ENCODE measurements around the gene ZNF101. TPM values are rescaled to one million over a fixed set of nuclear protein-coding genes. Genes with fewer than 3 reads are reported as not detected.

The ZNF101 gene
- total RNA-seq, 1 experiment from 2014 or later: 51.4 TPM

DNA sequence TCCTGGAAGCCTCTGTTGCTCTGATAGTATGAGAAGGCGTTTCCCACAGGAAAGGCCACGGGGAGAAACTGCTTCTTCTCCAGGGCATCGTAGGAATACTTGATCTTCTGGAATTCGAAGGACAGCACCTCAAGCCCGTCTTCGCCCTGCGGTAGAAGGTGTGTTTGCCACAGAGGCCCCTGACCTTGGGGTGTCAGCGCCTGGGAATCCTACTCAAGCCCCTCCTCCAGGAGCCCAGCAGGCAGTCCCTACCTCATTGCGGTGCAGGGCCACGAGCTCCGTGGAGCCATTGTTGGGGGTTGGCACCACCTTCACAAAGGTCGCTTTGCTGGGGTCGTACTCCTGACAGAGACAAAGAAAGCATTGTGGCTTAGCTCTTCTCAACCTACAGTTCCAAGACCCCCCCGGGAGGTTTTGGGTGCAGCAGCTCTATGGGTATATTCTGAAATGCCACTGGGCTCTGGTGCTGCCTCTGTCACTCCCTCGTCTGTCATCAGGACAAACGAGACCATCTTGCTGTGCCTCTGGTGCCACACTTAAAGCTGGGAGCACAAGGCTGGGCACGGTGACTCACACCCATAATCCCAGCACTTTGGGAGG lies 8.9 kb upstream of the ZNF101 start:
- Mint-ChIP-seq H3K27me3 (ENCODE audit: low read depth) (no peaks in the 10 kb centered on the region), H3K4me3 (no peak overlapping the region), H3K4me1 (peaks cover 17% of the 10 kb centered on the region), H3K36me3 (peaks cover 51% of the 10 kb centered on the region), H3K27ac (no peak overlapping the region), H3K9me3 (no peaks in the 10 kb centered on the region)
- ChIA-PET CTCF (interaction anchor here (1.9 kb wide), 1 partner anchor 16 kb away, joined by 5 read pairs; the partner anchor contains the start of gene GMIP), POLR2A (no interaction called here)
- ATAC-seq: no peak
- DNase-seq (ENCODE audit: low spot score): no peak
- TF ChIP-seq, protein P1, sequence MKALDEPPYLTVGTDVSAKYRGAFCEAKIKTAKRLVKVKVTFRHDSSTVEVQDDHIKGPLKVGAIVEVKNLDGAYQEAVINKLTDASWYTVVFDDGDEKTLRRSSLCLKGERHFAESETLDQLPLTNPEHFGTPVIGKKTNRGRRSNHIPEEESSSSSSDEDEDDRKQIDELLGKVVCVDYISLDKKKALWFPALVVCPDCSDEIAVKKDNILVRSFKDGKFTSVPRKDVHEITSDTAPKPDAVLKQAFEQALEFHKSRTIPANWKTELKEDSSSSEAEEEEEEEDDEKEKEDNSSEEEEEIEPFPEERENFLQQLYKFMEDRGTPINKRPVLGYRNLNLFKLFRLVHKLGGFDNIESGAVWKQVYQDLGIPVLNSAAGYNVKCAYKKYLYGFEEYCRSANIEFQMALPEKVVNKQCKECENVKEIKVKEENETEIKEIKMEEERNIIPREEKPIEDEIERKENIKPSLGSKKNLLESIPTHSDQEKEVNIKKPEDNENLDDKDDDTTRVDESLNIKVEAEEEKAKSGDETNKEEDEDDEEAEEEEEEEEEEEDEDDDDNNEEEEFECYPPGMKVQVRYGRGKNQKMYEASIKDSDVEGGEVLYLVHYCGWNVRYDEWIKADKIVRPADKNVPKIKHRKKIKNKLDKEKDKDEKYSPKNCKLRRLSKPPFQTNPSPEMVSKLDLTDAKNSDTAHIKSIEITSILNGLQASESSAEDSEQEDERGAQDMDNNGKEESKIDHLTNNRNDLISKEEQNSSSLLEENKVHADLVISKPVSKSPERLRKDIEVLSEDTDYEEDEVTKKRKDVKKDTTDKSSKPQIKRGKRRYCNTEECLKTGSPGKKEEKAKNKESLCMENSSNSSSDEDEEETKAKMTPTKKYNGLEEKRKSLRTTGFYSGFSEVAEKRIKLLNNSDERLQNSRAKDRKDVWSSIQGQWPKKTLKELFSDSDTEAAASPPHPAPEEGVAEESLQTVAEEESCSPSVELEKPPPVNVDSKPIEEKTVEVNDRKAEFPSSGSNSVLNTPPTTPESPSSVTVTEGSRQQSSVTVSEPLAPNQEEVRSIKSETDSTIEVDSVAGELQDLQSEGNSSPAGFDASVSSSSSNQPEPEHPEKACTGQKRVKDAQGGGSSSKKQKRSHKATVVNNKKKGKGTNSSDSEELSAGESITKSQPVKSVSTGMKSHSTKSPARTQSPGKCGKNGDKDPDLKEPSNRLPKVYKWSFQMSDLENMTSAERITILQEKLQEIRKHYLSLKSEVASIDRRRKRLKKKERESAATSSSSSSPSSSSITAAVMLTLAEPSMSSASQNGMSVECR (CRISPR knock-in tag; IDR thresholded peaks at IDR 0.05; ENCODE audit: borderline replicate concordance): no peak
- TF ChIP-seq GABPB1 (CRISPR knock-in tag; IDR thresholded peaks at IDR 0.05) (no peak), ERG (CRISPR knock-in tag; IDR thresholded peaks at IDR 0.05) (no peak), ZMAT4 (CRISPR knock-in tag; IDR thresholded peaks at IDR 0.05) (no peak), ELF4 (CRISPR knock-in tag; IDR thresholded peaks at IDR 0.05; ENCODE audit: low read depth) (no peak), NFATC4 (CRISPR knock-in tag; IDR thresholded peaks at IDR 0.05) (no peak), CREB1 (CRISPR knock-in tag; IDR thresholded peaks at IDR 0.05) (no peak), IRF2 (CRISPR knock-in tag; IDR thresholded peaks at IDR 0.05; ENCODE audit: borderline replicate concordance, low read depth) (no peak)

- H3K36me3 Mint-ChIP-seq: peaks cover 36% of the 10 kb centered on the region
- POLR2A ChIA-PET: no interaction called here
- H3K27me3 Mint-ChIP-seq (ENCODE audit: low read depth): no peaks in the 10 kb centered on the region
- H3K4me1 Mint-ChIP-seq: peaks cover 17% of the 10 kb centered on the region
- DNase-seq (ENCODE audit: low spot score) (no peak), ATAC-seq (no peak)
- H3K9me3 Mint-ChIP-seq: no peaks in the 10 kb centered on the region
- H3K27ac Mint-ChIP-seq: peak overlapping the region; percentile 84
- CTCF ChIA-PET: interaction anchor here (0.8 to 1.9 kb wide), 4 partner anchors 17 to 129 kb away, joined by 3 to 6 read pairs (median 4); partner anchors contain the start of gene GMIP
- TF ChIP-seq NR1H2 (CRISPR knock-in tag; IDR thresholded peaks at IDR 0.05): no peak
- TF ChIP-seq FOXJ3 (CRISPR knock-in tag; IDR thresholded peaks at IDR 0.05; ENCODE audit: borderline replicate concordance): no peak
- TF ChIP-seq ZBTB21 (CRISPR knock-in tag; IDR thresholded peaks at IDR 0.05; ENCODE audit: borderline replicate concordance): no peak
- TF ChIP-seq MAX (CRISPR knock-in tag; IDR thresholded peaks at IDR 0.05): no peak
- peak overlapping the region; percentile 94 for H3K4me3 Mint-ChIP-seq
Measured at GRCh38 chr19:19661141-19661674, 7.4 kb upstream of the ZNF101 start.

DNA sequence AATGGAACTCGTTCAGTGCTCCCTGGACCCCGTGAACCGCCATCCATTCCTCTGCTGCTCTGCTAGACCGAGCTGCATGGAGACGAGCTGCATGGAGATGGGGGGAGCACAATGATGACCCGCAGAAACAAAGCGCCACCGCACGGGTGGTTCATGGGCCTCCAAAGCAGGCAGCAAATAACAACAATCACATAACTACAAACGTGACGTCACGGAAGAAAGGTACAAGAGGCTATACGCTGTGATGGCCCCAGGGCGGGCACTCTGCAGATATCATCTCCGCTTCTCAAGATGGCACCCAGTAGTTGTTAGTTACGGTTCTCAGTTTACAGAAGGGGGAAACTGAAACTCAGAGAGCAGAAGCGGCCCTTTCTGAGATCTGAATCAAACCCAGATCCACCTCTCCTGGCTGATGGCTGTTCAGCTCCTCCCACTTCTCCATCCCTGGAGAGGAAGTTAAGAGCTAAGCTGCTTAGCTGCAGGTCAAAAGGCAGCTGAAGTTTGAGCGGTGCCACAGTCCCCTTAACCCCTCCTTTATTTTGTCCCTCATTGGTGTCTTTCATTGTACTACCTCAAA lies 6.9 kb upstream of the ZNF101 start:
- Mint-ChIP-seq H3K9me3 (no peaks in the 10 kb centered on the region), H3K27ac (peak overlapping the region; percentile 87; the same call in 1 of the 2 replicates), H3K36me3 (peaks cover 30% of the 10 kb centered on the region), H3K27me3 (ENCODE audit: low read depth) (no peaks in the 10 kb centered on the region), H3K4me3 (peak overlapping the region; percentile 94), H3K4me1 (peaks cover 17% of the 10 kb centered on the region)
- DNase-seq (ENCODE audit: low spot score) (no peak), ATAC-seq (no peak)
- POLR2A ChIA-PET: interaction anchor here (0.6 kb wide), 1 partner anchor 199 kb away, joined by 3 read pairs; no protein-coding TSS in a partner anchor
- CTCF ChIA-PET: interaction anchor here (0.8 to 1.4 kb wide), 4 partner anchors 18 to 129 kb away, joined by 3 to 6 read pairs (median 4); partner anchors contain the start of gene GMIP
- TF ChIP-seq ESRRA (CRISPR knock-in tag; IDR thresholded peaks at IDR 0.05; ENCODE audit: borderline replicate concordance) (no peak), ZNF121 (CRISPR knock-in tag; IDR thresholded peaks at IDR 0.05) (no peak), EMX1 (CRISPR knock-in tag; IDR thresholded peaks at IDR 0.05) (no peak), NR2C2 (CRISPR knock-in tag; IDR thresholded peaks at IDR 0.05) (no peak), SOX15 (CRISPR knock-in tag; IDR thresholded peaks at IDR 0.05) (no peak), USF2 (CRISPR knock-in tag; IDR thresholded peaks at IDR 0.05) (no peak), MAX (CRISPR knock-in tag; IDR thresholded peaks at IDR 0.05) (no peak)
- TF ChIP-seq, protein P2, sequence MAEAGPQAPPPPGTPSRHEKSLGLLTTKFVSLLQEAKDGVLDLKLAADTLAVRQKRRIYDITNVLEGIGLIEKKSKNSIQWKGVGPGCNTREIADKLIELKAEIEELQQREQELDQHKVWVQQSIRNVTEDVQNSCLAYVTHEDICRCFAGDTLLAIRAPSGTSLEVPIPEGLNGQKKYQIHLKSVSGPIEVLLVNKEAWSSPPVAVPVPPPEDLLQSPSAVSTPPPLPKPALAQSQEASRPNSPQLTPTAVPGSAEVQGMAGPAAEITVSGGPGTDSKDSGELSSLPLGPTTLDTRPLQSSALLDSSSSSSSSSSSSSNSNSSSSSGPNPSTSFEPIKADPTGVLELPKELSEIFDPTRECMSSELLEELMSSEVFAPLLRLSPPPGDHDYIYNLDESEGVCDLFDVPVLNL (CRISPR knock-in tag; IDR thresholded peaks at IDR 0.05; ENCODE audit: borderline replicate concordance, low read depth): no peak
